Ishikawa (cell line): ENCODE measurements around the gene HAGHL.

Experiments used
- CEBPB ChIP-seq: IDR thresholded peaks from 2 replicates; pipeline ENCODE4 v1.6.1; 2012
- CREB1 ChIP-seq: IDR thresholded peaks from 2 replicates; pipeline ENCODE4 v1.6.1; 2012; ENCODE audit warnings: low read depth
- EGR1 ChIP-seq: IDR thresholded peaks from 2 replicates; pipeline ENCODE4 v1.6.1; 2012
- EP300 ChIP-seq: IDR thresholded peaks from 2 replicates; pipeline ENCODE4 v1.6.1; 2012; ENCODE audit warnings: borderline replicate concordance
- FOXM1 ChIP-seq: IDR thresholded peaks from 2 replicates; pipeline ENCODE4 v1.6.1; 2012; ENCODE audit warnings: low read depth, borderline replicate concordance
- MAX ChIP-seq: IDR thresholded peaks from 2 replicates; pipeline ENCODE4 v1.6.1; 2012
- NFIC ChIP-seq: IDR thresholded peaks from 2 replicates; pipeline ENCODE4 v1.6.1; 2012
- RAD21 ChIP-seq: IDR thresholded peaks from 2 replicates; pipeline ENCODE4 v1.6.1; 2012; ENCODE audit warnings: low read depth
- REST ChIP-seq: IDR thresholded peaks from 2 replicates; pipeline ENCODE4 v1.6.1; 2012; ENCODE audit warnings: low read depth, mild to moderate bottlenecking
- TAF1 ChIP-seq: IDR thresholded peaks from 2 replicates; pipeline ENCODE4 v1.6.1; 2012; ENCODE audit warnings: low read depth, mild to moderate bottlenecking
- TCF12 ChIP-seq: IDR thresholded peaks from 2 replicates; pipeline ENCODE4 v1.6.1; 2012; ENCODE audit warnings: low read depth
- TEAD4 ChIP-seq: IDR thresholded peaks from 2 replicates; pipeline ENCODE4 v1.6.1; 2012
- USF1 ChIP-seq: IDR thresholded peaks from 2 replicates; pipeline ENCODE4 v1.6.1; 2012
- YY1 ChIP-seq: IDR thresholded peaks from 2 replicates; pipeline ENCODE4 v1.6.1; 2012; ENCODE audit warnings: low read depth
- ZBTB7A ChIP-seq: IDR thresholded peaks from 2 replicates; pipeline ENCODE4 v1.6.1; 2012; ENCODE audit warnings: low read depth

The HAGHL gene

GRCh38 chr16:698911-699671 is 27.8 kb upstream of the HAGHL start:
- TF ChIP-seq TCF12 (no peak), MAX (no peak), FOXM1 (no peak), EGR1 (no peak), RAD21 (no peak), ZBTB7A (no peak), TEAD4 (no peak), REST (no peak), NFIC (no peak), CREB1 (no peak), EP300 (no peak), TAF1 (no peak), USF1 (no peak), YY1 (no peak), CEBPB (no peak)

GRCh38 chr16:700684-701584 is 26.0 kb upstream of the HAGHL start:
- peak; percentile 22; the same call in 1 of the 2 replicates for TF ChIP-seq MAX
- TF ChIP-seq REST, result peak; percentile 97
- no peak for TF ChIP-seq YY1
- peak; percentile 61; the same call in 1 of the 2 replicates for TF ChIP-seq ZBTB7A

- TF ChIP-seq MAX, result no peak
- TF ChIP-seq CREB1, result no peak
- no peak for TF ChIP-seq TCF12
- no peak for TF ChIP-seq EGR1
- TF ChIP-seq EP300, result no peak
- TF ChIP-seq CEBPB, result no peak
- no peak for TF ChIP-seq FOXM1
- no peak for TF ChIP-seq REST
- TF ChIP-seq USF1, result no peak
- TF ChIP-seq NFIC, result no peak
- TF ChIP-seq YY1, result no peak
- no peak for TF ChIP-seq RAD21
- no peak for TF ChIP-seq TAF1
- TF ChIP-seq TEAD4, result no peak
Observed at GRCh38 chr16:702341-702740, 24.6 kb upstream of the HAGHL start.

GRCh38 chr16:703406-703805 is 23.5 kb upstream of the HAGHL start:
- TF ChIP-seq CREB1 (no peak), FOXM1 (no peak), YY1 (no peak), USF1 (no peak), MAX (no peak), CEBPB (no peak), EP300 (no peak), TAF1 (no peak), ZBTB7A (no peak), RAD21 (no peak), NFIC (no peak), TCF12 (no peak), EGR1 (no peak), TEAD4 (no peak), REST (no peak)
